ENCODE results near the gene IL1RAPL1.

Gene IL1RAPL1

DNA sequence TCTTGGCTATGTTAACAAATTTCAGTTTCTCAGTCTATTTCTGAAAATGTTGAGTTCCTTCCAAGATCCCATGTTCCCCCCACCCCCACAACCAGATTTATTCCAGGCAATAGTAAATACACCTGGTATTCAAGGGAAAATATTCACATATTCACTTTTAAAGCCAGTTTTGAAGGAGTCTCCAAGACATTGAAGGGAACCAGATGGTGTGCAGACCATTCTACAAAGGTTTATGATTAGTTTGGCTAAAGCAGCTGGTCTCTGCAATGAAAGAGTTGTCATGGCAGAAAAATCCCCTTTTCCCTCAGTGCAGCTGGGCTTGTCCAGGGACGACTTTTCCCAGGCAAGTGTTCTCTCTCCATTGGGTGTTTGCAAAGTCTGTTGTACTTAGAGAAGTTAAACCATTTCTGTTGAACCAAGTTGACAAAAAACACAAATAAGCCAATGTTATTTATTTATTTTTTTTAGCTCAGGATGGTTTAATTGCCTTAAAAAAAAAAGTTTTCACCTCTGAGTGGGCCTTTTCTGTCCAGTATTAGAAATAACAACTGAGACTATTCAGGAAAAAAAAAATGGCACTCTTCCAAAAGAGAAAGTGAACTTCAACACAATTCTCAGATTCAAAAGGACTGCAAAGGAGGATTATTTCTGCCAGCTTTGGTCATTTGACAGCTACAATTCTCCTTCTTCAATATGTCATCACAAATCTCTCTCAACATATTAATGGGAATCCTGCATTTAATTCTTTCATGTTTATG, 410.6 kb downstream of the IL1RAPL1 start:
- H3K36me3 ChIP-seq (ENCODE audit: insufficient read depth, insufficient read length, low read length) = no peaks in the 10 kb centered on the region
- no peak for DNase-seq (ENCODE audit: low read depth, low spot score)
- TF ChIP-seq ZNF274 (IDR thresholded peaks at IDR 0.05; ENCODE audit: low read depth, low read length) (no peak), SUZ12 (IDR thresholded peaks at IDR 0.05; ENCODE audit: extremely low read depth, insufficient read depth, insufficient read length) (no peak), YY1 (IDR thresholded peaks at IDR 0.05; ENCODE audit: insufficient read depth, insufficient read length) (no peak)
- H3K9me3 ChIP-seq (ENCODE audit: insufficient read depth, low read length) = no peaks in the 10 kb centered on the region
- H3K27me3 ChIP-seq (ENCODE audit: insufficient read depth, insufficient read length) = no peaks in the 10 kb centered on the region
- no peak overlapping the region for H3K9ac ChIP-seq (ENCODE audit: insufficient read length, low read depth)
- no peak overlapping the region for H3K4me3 ChIP-seq (ENCODE audit: insufficient read length, low read depth)
- H3K4me1 ChIP-seq (ENCODE audit: insufficient read depth, insufficient read length) = no peaks in the 10 kb centered on the region

DNA sequence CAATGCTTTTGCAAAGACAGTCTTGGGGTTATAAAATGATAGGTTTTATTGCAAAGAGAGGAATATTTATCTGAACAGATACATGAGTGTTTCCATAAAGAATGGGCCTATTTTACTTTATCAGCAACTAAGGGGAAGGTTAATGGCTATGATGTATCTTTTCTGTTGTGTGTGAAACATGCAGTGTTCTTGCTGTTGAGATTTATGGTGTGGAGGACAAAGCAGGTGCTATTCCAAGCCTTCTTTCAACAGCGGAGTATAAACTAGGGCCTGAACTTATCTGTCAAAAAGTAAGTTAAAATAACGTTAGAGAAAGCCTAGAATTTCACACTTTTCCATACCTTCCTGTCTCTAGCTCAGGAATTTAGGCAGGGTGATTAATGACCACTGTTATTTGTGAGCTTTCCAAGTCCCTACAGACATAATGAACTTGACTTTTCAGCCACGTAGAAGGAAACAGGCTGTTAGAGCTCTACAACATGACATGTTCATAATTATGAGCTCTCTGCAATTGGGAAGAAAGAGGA, 411.4 kb downstream of the IL1RAPL1 start:
- Histone ChIP-seq H3K36me3 (ENCODE audit: insufficient read depth, insufficient read length, low read length) (no peaks in the 10 kb centered on the region), H3K4me3 (ENCODE audit: insufficient read length, low read depth) (no peak overlapping the region), H3K4me1 (ENCODE audit: insufficient read depth, insufficient read length) (no peaks in the 10 kb centered on the region), H3K9me3 (ENCODE audit: insufficient read depth, low read length) (no peaks in the 10 kb centered on the region), H3K27me3 (ENCODE audit: insufficient read depth, insufficient read length) (no peaks in the 10 kb centered on the region), H3K9ac (ENCODE audit: insufficient read length, low read depth) (no peak overlapping the region)
- no peak for DNase-seq (ENCODE audit: low read depth, low spot score)
- TF ChIP-seq SUZ12 (IDR thresholded peaks at IDR 0.05; ENCODE audit: extremely low read depth, insufficient read depth, insufficient read length) (no peak), YY1 (IDR thresholded peaks at IDR 0.05; ENCODE audit: insufficient read depth, insufficient read length) (no peak), ZNF274 (IDR thresholded peaks at IDR 0.05; ENCODE audit: low read depth, low read length) (no peak)

DNA sequence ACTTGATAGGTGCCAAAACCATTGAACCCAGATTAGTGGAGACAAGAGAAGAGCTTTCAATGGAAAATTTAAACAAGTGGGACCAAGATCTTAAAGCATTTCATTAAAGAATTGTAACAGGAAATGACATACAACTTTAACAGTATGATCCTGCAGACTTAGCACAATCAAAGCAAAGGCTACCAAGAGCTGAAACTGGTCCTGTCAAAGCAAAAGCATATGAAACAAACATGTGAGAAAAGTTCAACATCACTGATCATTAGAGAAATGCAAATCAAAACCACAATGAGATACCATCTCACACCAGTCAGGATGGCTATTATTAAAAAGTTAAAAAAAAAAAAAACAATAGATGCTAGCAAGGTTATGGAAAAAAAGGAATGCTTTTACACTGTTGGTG, 425.6 kb downstream of the IL1RAPL1 start:
- H3K4me3 ChIP-seq (ENCODE audit: insufficient read length, low read depth) = no peak overlapping the region
- no peak overlapping the region for H3K9ac ChIP-seq (ENCODE audit: insufficient read length, low read depth)
- no peak for DNase-seq (ENCODE audit: low read depth, low spot score)
- no peaks in the 10 kb centered on the region for H3K36me3 ChIP-seq (ENCODE audit: insufficient read depth, insufficient read length, low read length)
- no peaks in the 10 kb centered on the region for H3K27me3 ChIP-seq (ENCODE audit: insufficient read depth, insufficient read length)
- no peaks in the 10 kb centered on the region for H3K9me3 ChIP-seq (ENCODE audit: insufficient read depth, low read length)
- TF ChIP-seq SUZ12 (IDR thresholded peaks at IDR 0.05; ENCODE audit: extremely low read depth, insufficient read depth, insufficient read length) (no peak), ZNF274 (IDR thresholded peaks at IDR 0.05; ENCODE audit: low read depth, low read length) (no peak)
- H3K4me1 ChIP-seq (ENCODE audit: insufficient read depth, insufficient read length) = no peaks in the 10 kb centered on the region

DNA sequence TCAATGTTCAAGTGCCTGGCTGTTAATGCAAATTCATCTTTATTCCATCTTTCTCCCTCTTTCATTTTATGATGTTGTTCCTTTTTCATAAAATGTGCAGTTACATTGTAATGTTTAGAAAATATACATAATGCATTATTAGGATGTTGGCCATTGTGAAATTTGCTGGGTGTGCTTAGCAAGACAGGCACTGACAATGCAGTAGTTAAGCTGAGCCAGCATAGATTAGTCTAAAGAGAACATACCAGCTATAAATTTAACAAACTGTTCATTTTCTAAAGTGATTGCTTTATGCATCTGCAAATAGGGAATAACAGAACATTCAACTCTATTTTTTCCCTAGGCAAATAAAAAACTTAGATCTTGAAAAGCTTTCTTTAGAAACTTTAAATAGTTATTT, 436.0 kb downstream of the IL1RAPL1 start:
- Histone ChIP-seq H3K4me1 (ENCODE audit: insufficient read depth, insufficient read length) (no peaks in the 10 kb centered on the region), H3K9ac (ENCODE audit: insufficient read length, low read depth) (no peak overlapping the region)

DNA sequence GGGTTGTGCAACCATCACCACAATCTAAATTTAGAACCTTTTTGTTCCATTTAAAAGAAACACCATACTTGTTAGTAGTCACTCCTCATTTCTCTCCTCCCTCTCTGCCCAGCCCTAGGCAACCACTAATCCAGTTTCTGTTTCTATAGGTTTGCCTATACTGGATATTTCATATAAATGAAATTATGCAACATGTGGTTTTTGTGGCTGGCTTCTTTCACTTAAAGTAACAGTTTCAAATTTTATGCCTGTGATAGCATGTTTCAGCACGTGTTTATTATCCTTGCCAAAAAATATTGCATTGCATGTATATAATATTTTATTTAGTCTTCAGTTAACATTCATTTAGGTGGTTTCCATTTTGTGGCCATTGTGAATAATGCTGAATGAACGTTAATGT, 437.6 kb downstream of the IL1RAPL1 start:
- TF ChIP-seq ZNF274 (IDR thresholded peaks at IDR 0.05; ENCODE audit: low read depth, low read length) (no peak), YY1 (IDR thresholded peaks at IDR 0.05; ENCODE audit: insufficient read depth, insufficient read length) (no peak)
- H3K9ac ChIP-seq (ENCODE audit: insufficient read length, low read depth) = no peak overlapping the region
- H3K4me3 ChIP-seq (ENCODE audit: insufficient read length, low read depth) = no peak overlapping the region
- H3K4me1 ChIP-seq (ENCODE audit: insufficient read depth, insufficient read length) = no peaks in the 10 kb centered on the region
- no peak for DNase-seq (ENCODE audit: low read depth, low spot score)
- no peaks in the 10 kb centered on the region for H3K36me3 ChIP-seq (ENCODE audit: insufficient read depth, insufficient read length, low read length)
- H3K27me3 ChIP-seq (ENCODE audit: insufficient read depth, insufficient read length) = no peaks in the 10 kb centered on the region
- H3K9me3 ChIP-seq (ENCODE audit: insufficient read depth, low read length) = no peaks in the 10 kb centered on the region

More for the DNA sequence above, 436.0 kb downstream of the IL1RAPL1 start:
- no peaks in the 10 kb centered on the region for H3K27me3 ChIP-seq (ENCODE audit: insufficient read depth, insufficient read length)
- no peaks in the 10 kb centered on the region for H3K36me3 ChIP-seq (ENCODE audit: insufficient read depth, insufficient read length, low read length)
- H3K4me3 ChIP-seq (ENCODE audit: insufficient read length, low read depth) = no peak overlapping the region
- no peaks in the 10 kb centered on the region for H3K9me3 ChIP-seq (ENCODE audit: insufficient read depth, low read length)
- DNase-seq (ENCODE audit: low read depth, low spot score) = no peak
- TF ChIP-seq SUZ12 (IDR thresholded peaks at IDR 0.05; ENCODE audit: extremely low read depth, insufficient read depth, insufficient read length) (no peak), ZNF274 (IDR thresholded peaks at IDR 0.05; ENCODE audit: low read depth, low read length) (no peak), YY1 (IDR thresholded peaks at IDR 0.05; ENCODE audit: insufficient read depth, insufficient read length) (no peak)

DNA sequence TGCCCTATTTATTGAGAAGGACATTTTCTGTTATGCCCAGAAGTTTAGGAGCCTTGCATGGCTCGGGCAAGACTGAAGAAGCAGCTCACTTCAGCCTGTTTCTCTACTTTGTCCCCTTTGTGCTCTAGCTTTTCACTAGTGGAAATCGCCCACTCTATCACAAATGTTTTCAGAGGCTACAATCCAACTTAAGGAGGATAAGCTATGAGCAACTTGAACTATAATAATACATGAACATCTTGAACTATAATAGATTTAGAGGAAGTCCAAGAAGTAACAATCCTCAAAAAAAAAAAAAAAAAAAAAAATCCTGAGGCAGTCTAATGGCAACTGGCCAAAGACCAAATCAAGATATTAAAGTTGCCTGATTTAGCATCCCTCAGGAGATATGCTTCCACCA, 452.3 kb downstream of the IL1RAPL1 start:
- Histone ChIP-seq H3K9ac (ENCODE audit: insufficient read length, low read depth) (no peak overlapping the region), H3K4me1 (ENCODE audit: insufficient read depth, insufficient read length) (no peaks in the 10 kb centered on the region), H3K4me3 (ENCODE audit: insufficient read length, low read depth) (no peak overlapping the region), H3K27me3 (ENCODE audit: insufficient read depth, insufficient read length) (no peaks in the 10 kb centered on the region), H3K36me3 (ENCODE audit: insufficient read depth, insufficient read length, low read length) (no peaks in the 10 kb centered on the region), H3K9me3 (ENCODE audit: insufficient read depth, low read length) (no peaks in the 10 kb centered on the region)
- no peak for DNase-seq (ENCODE audit: low read depth, low spot score)
- no peak for TF ChIP-seq SUZ12 (IDR thresholded peaks at IDR 0.05; ENCODE audit: extremely low read depth, insufficient read depth, insufficient read length)
- TF ChIP-seq ZNF274 (IDR thresholded peaks at IDR 0.05; ENCODE audit: low read depth, low read length) = no peak

DNA sequence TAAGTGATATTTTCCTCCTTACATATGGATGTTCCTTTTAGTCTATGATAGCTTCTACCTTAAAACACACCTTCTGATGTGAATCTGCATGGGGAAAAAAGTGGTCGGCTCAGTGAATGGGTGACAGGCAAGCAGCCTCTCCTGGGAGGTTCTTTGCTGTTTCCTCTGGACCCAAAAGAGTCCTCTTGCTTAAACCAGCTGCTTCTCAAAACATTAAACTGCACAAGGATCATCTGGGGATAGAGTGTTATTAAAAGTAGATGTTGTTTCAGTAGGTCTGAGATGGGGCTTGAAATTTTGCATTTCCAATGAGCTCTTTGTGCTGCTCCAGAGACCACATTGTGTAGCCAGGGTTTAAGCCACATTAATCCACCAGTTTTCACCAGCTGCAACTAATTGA, 452.9 kb downstream of the IL1RAPL1 start:
- H3K9ac ChIP-seq (ENCODE audit: insufficient read length, low read depth) = no peak overlapping the region
- no peak for TF ChIP-seq YY1 (IDR thresholded peaks at IDR 0.05; ENCODE audit: insufficient read depth, insufficient read length)
- no peak for TF ChIP-seq ZNF274 (IDR thresholded peaks at IDR 0.05; ENCODE audit: low read depth, low read length)
- no peak for TF ChIP-seq SUZ12 (IDR thresholded peaks at IDR 0.05; ENCODE audit: extremely low read depth, insufficient read depth, insufficient read length)
- H3K4me3 ChIP-seq (ENCODE audit: insufficient read length, low read depth) = no peak overlapping the region
- no peaks in the 10 kb centered on the region for H3K36me3 ChIP-seq (ENCODE audit: insufficient read depth, insufficient read length, low read length)
- no peaks in the 10 kb centered on the region for H3K9me3 ChIP-seq (ENCODE audit: insufficient read depth, low read length)
- H3K27me3 ChIP-seq (ENCODE audit: insufficient read depth, insufficient read length) = no peaks in the 10 kb centered on the region
- DNase-seq (ENCODE audit: low read depth, low spot score) = no peak
- no peaks in the 10 kb centered on the region for H3K4me1 ChIP-seq (ENCODE audit: insufficient read depth, insufficient read length)

Data from NT2/D1 (cell line).